MM.1S (cell line): ENCODE results near the gene TMEM204.

Experiments
- CTCF ChIP-seq: fragments of 300-600 bp; sonication (generic); IDR thresholded peaks from 2 replicates; pipeline ENCODE4 v1.5.1; 2016; ENCODE audit warnings: antibody characterized with exemption, low read length, mixed read lengths
- EZH2 ChIP-seq: fragments of 300-600 bp; sonication (generic); optimal IDR thresholded peaks from 2 replicates; pipeline ENCODE3; 2017; ENCODE audit warnings: low read depth, mild to moderate bottlenecking, antibody characterized with exemption, low read length, mixed read lengths

- TF ChIP-seq CTCF (no peak), EZH2 (no peak)
Measured at GRCh38 chr16:1530883-1531637, 2.4 kb upstream of the TMEM204 start.
